H1 (cell line): ENCODE results near the gene PKN1. TPM values are rescaled to one million over a fixed set of nuclear protein-coding genes. Genes with fewer than 3 reads are reported as not detected.

Source experiments
- CTCF ChIA-PET: fragments of 300-600 bp; sonication (Branson Sonifier 250); formaldehyde crosslinking; loops from one replicate; lab custom pipeline; 2021; ENCODE audit not compliant: partially characterized antibody; lab: Charles Lee
- POLR2A ChIA-PET: fragments of 300-600 bp; sonication (Branson Sonifier 250); formaldehyde crosslinking; loops from one replicate; lab custom pipeline; 2021; ENCODE audit warnings: inconsistent platforms; ENCODE audit not compliant: partially characterized antibody; lab: Charles Lee
- DNase-seq, 2 experiments: peaks; one replicate each; pipeline versions ENCODE4 v3.0.0 to v3.0.0-alpha.2; 2010 to 2022; ENCODE audit warnings: low spot score in 2 of 2, low read depth in 1 of 2, mixed read lengths in 1 of 2
- FAIRE-seq: peaks from 2 replicates; lab custom pipeline; 2011; peaks lifted over from hg19 to GRCh38; lab: Jason Lieb, UNC
- H2AFZ ChIP-seq: 2 replicates; pipeline ENCODE4 v1.8.1; 2012; ENCODE audit warnings: low read length, inconsistent platforms
- H2AK5ac ChIP-seq: 2 replicates; pipeline ENCODE4 v1.6.1; 2013; ENCODE audit warnings: low read depth, low read length
- H2BK120ac ChIP-seq: replicated peaks from 2 replicates; pipeline ENCODE3; 2013; ENCODE audit warnings: low read depth, low read length, inconsistent platforms
- H2BK12ac ChIP-seq: 2 replicates; pipeline ENCODE4 v1.6.1; 2013; ENCODE audit warnings: low read depth, low read length
- H2BK15ac ChIP-seq: 2 replicates; pipeline ENCODE4 v1.6.1; 2013; ENCODE audit warnings: low read length
- H2BK20ac ChIP-seq: 2 replicates; pipeline ENCODE4 v1.6.1; 2013; ENCODE audit warnings: low read length
- H2BK5ac ChIP-seq: 2 replicates; pipeline ENCODE4 v1.6.1; 2013; ENCODE audit warnings: low read depth, low read length
- H3K14ac ChIP-seq: 2 replicates; pipeline ENCODE4 v1.6.1; 2013; ENCODE audit warnings: inconsistent platforms; ENCODE audit not compliant: insufficient read length
- H3K18ac ChIP-seq: 2 replicates; pipeline ENCODE4 v1.6.1; 2013; ENCODE audit warnings: low read length; ENCODE audit errors: extremely low read depth
- H3K23ac ChIP-seq: 2 replicates; pipeline ENCODE4 v1.6.1; 2013; ENCODE audit warnings: inconsistent platforms; ENCODE audit not compliant: insufficient read length
- H3K23me2 ChIP-seq: 2 replicates; pipeline ENCODE4 v1.6.1; 2013; ENCODE audit warnings: low read depth, low read length
- H3K27ac ChIP-seq: 2 replicates; pipeline ENCODE4 v1.6.1; 2011; ENCODE audit warnings: low read depth, low read length, inconsistent platforms
- H3K27me3 ChIP-seq, 4 experiments: replicated peaks in 1 of 4; 1 replicate in 1 of 4; 2 replicates in 3 of 4; pipeline versions ENCODE4 v1.6.1 to v1.8.1; 2011 to 2013; ENCODE audit warnings: low read length in 3 of 4, mild to moderate bottlenecking in 3 of 4, inconsistent platforms in 2 of 4, mixed read lengths in 2 of 4, moderate library complexity in 1 of 4; ENCODE audit not compliant: control insufficient read depth in 3 of 4, insufficient read depth in 3 of 4; ENCODE audit errors: extremely low read depth in 1 of 4
- H3K36me3 ChIP-seq, 4 experiments: 2 replicates each; pipeline versions ENCODE4 v1.6.1 to v1.8.1; 2011 to 2013; ENCODE audit warnings: mild to moderate bottlenecking in 4 of 4, low read length in 3 of 4, moderate library complexity in 2 of 4, control low read depth in 1 of 4, inconsistent platforms in 1 of 4; ENCODE audit not compliant: insufficient read depth in 4 of 4, control insufficient read depth in 2 of 4
- H3K4ac ChIP-seq: replicated peaks from 2 replicates; pipeline ENCODE3; 2013; ENCODE audit warnings: low read length, low read depth, mixed read lengths, inconsistent platforms; ENCODE audit not compliant: insufficient read length
- H3K4me1 ChIP-seq, 4 experiments: replicated peaks in 1 of 4; 1 replicate in 1 of 4; 2 replicates in 3 of 4; pipeline versions ENCODE4 v1.6.1 to v1.8.1; 2011 to 2013; ENCODE audit warnings: low read length in 3 of 4, inconsistent platforms in 2 of 4, mixed read lengths in 1 of 4; ENCODE audit not compliant: insufficient read depth in 4 of 4, control insufficient read depth in 3 of 4
- H3K4me2 ChIP-seq, 2 experiments: 2 replicates each; pipeline versions ENCODE4 v1.6.1 to v1.8.1; 2011 to 2013; ENCODE audit warnings: low read depth in 2 of 2, low read length in 2 of 2, control low read depth in 1 of 2, inconsistent platforms in 1 of 2, mild to moderate bottlenecking in 1 of 2; ENCODE audit not compliant: insufficient read depth in 1 of 2
- H3K4me3 ChIP-seq, 4 experiments: fragments of 200-600, 300-600 bp in 1 of 4; sonication (generic), shearing (Covaris generic), sonication (Bioruptor Twin) in 1 of 4; 2 replicates each; pipeline versions ENCODE4 v1.5.1 to v1.8.1; 2011 to 2016; ENCODE audit warnings: low read length in 4 of 4, low read depth in 3 of 4, control low read depth in 2 of 4, inconsistent platforms in 2 of 4, mild to moderate bottlenecking in 2 of 4, mixed read lengths in 1 of 4, moderate library complexity in 1 of 4; ENCODE audit not compliant: insufficient read depth in 2 of 4; ENCODE audit errors: extremely low read depth in 1 of 4
- H3K56ac ChIP-seq: replicated peaks from 2 replicates; pipeline ENCODE3; 2013; ENCODE audit warnings: low read depth, mild to moderate bottlenecking, mixed read lengths, low read length, inconsistent platforms; ENCODE audit not compliant: insufficient read length
- H3K79me1 ChIP-seq: 2 replicates; pipeline ENCODE4 v1.6.1; 2013; ENCODE audit warnings: low read depth, low read length, control low read depth
- H3K79me2 ChIP-seq, 2 experiments: 2 replicates each; pipeline versions ENCODE4 v1.6.1 to v1.8.1; 2012 to 2013; ENCODE audit warnings: low read length in 2 of 2, mild to moderate bottlenecking in 2 of 2, inconsistent platforms in 1 of 2; ENCODE audit not compliant: insufficient read depth in 2 of 2, control insufficient read depth in 1 of 2
- H3K9ac ChIP-seq, 4 experiments: replicated peaks in 1 of 4; 1 replicate in 1 of 4; 2 replicates in 3 of 4; pipeline versions ENCODE4 v1.6.1 to v1.8.1; 2011 to 2013; ENCODE audit warnings: low read depth in 3 of 4, low read length in 3 of 4, control low read depth in 2 of 4, mild to moderate bottlenecking in 2 of 4, moderate library complexity in 2 of 4, inconsistent platforms in 1 of 4; ENCODE audit errors: extremely low read depth in 1 of 4
- H3K9me3 ChIP-seq, 2 experiments: 2 replicates each; pipeline versions ENCODE4 v1.6.1 to v1.8.1; 2012 to 2013; ENCODE audit warnings: mild to moderate bottlenecking in 2 of 2, moderate library complexity in 2 of 2, control low read depth in 1 of 2, inconsistent platforms in 1 of 2, low read depth in 1 of 2, low read length in 1 of 2, mixed read lengths in 1 of 2; ENCODE audit not compliant: insufficient read depth in 2 of 2
- H4K20me1 ChIP-seq, 2 experiments: replicated peaks in 1 of 2; 2 replicates each; pipeline versions ENCODE3 to v1.8.1; 2011 to 2013; ENCODE audit warnings: inconsistent platforms in 2 of 2, low read length in 2 of 2, mild to moderate bottlenecking in 1 of 2; ENCODE audit not compliant: insufficient read depth in 2 of 2, control insufficient read depth in 1 of 2
- H4K5ac ChIP-seq: 2 replicates; pipeline ENCODE4 v1.6.1; 2013; ENCODE audit warnings: low read length, low read depth, mixed read lengths, inconsistent platforms; ENCODE audit not compliant: insufficient read length
- H4K8ac ChIP-seq: 2 replicates; pipeline ENCODE4 v1.8.0; 2013; ENCODE audit warnings: mild to moderate bottlenecking, moderate library complexity, low read length, inconsistent platforms; ENCODE audit not compliant: insufficient read depth; ENCODE audit errors: extremely low read depth
- H4K91ac ChIP-seq: replicated peaks from 2 replicates; pipeline ENCODE3; 2013; ENCODE audit warnings: low read length, mixed read lengths, inconsistent platforms; ENCODE audit not compliant: insufficient read length
- BCL11A ChIP-seq, 2 experiments: IDR thresholded peaks; one replicate each; pipeline ENCODE4 v1.6.1; 2011; ENCODE audit warnings: low read depth in 2 of 2, low read length in 2 of 2, mild to moderate bottlenecking in 2 of 2
- JUN ChIP-seq: IDR thresholded peaks from 2 replicates; pipeline ENCODE4 v1.6.1; 2011; ENCODE audit warnings: low read depth, mild to moderate bottlenecking, improper control_type of control experiment, low read length
- KDM4A ChIP-seq: IDR thresholded peaks from one replicate; pipeline ENCODE4 v1.7.1; 2012; ENCODE audit warnings: low read depth, mild to moderate bottlenecking, moderate library complexity, low read length, inconsistent platforms; ENCODE audit not compliant: severe bottlenecking
- POLR2A ChIP-seq, 2 experiments: IDR thresholded peaks; 1 replicate in 1 of 2; 2 replicates in 1 of 2; pipeline ENCODE4 v1.6.1; 2011; ENCODE audit warnings: low read depth in 2 of 2, low read length in 2 of 2, mild to moderate bottlenecking in 2 of 2; ENCODE audit errors: control extremely low read depth in 1 of 2
- POLR2AphosphoS5 ChIP-seq: IDR thresholded peaks from 2 replicates; pipeline ENCODE4 v1.6.1; 2011; ENCODE audit warnings: low read depth, low read length
- SIX5 ChIP-seq: IDR thresholded peaks from 2 replicates; pipeline ENCODE4 v1.6.1; 2011; ENCODE audit warnings: mild to moderate bottlenecking, low read depth, low read length
- SP4 ChIP-seq: IDR thresholded peaks from 2 replicates; pipeline ENCODE4 v1.6.1; 2012; ENCODE audit warnings: low read length, inconsistent platforms
- SUZ12 ChIP-seq: fragments of 200-600 bp; sonication (generic); IDR thresholded peaks from 2 replicates; pipeline ENCODE4 v1.6.1; 2012; ENCODE audit warnings: mild to moderate bottlenecking, inconsistent platforms, low read length, moderate library complexity, mixed read lengths
- YY1 ChIP-seq: IDR thresholded peaks from 2 replicates; pipeline ENCODE4 v1.6.1; 2011; ENCODE audit warnings: low read depth, mild to moderate bottlenecking, low read length
- WGBS, 2 experiments: shearing (Covaris generic) in 1 of 2; methylation state at CpG; one replicate each; pipeline versions ENCODE4 v1.1.6 to v1.1.7; 2013 to 2015; ENCODE audit warnings: low lambda C conversion rate in 2 of 2, mixed read lengths in 2 of 2, inconsistent platforms in 1 of 2, low coverage in 1 of 2, missing lambda C conversion rate in 1 of 2; ENCODE audit not compliant: insufficient replicate concordance in 2 of 2, insufficient coverage in 1 of 2, insufficient read length in 1 of 2; ENCODE audit errors: extremely low coverage in 1 of 2, missing lambda C conversion rate in 1 of 2; 5-methylcytosine and 5-hydroxymethylcytosine counted together
- polyA plus RNA-seq, 7 experiments: library from polyadenylated mRNA; depleted of rRNA in 3 of 7; stranded (reverse) in 5 of 7; unstranded in 2 of 7; fragments of >200 nt in 5 of 7; fragments of 200-250 nt in 2 of 7; gene quantifications; 1 replicate in 5 of 7; 2 replicates in 1 of 7; 4 replicates in 1 of 7; pipeline versions ENCODE4 v1.2.1 to v1.2.3, GENCODE V29; 2011 to 2013; ENCODE audit warnings: missing spikeins in 2 of 7, mixed read lengths in 2 of 7
- total RNA-seq: library from RNA; stranded (reverse); fragmentation: NEBNext Ultra II Directional; extraction: Animal tissue kit (Norgen Biotek cat#: 25700); gene quantifications from 2 replicates; pipeline ENCODE4 v1.2.1, GENCODE V29; 2021
- TF ChIP-seq, protein P1 (sequence below): IDR thresholded peaks from 2 replicates; pipeline ENCODE4 v1.6.1; 2012; ENCODE audit warnings: low read length, inconsistent platforms
- TF ChIP-seq, protein P2 (sequence below): IDR thresholded peaks from 2 replicates; pipeline ENCODE4 v1.6.1; 2011; ENCODE audit warnings: low read length, improper control_type of control experiment

PKN1 gene
- total and polyA plus RNA-seq, 2 of the 8 experiments (the other 6 are each of a cell fraction or from before 2014, with no cell fraction given) = 65.2 to 162 TPM

DNA sequence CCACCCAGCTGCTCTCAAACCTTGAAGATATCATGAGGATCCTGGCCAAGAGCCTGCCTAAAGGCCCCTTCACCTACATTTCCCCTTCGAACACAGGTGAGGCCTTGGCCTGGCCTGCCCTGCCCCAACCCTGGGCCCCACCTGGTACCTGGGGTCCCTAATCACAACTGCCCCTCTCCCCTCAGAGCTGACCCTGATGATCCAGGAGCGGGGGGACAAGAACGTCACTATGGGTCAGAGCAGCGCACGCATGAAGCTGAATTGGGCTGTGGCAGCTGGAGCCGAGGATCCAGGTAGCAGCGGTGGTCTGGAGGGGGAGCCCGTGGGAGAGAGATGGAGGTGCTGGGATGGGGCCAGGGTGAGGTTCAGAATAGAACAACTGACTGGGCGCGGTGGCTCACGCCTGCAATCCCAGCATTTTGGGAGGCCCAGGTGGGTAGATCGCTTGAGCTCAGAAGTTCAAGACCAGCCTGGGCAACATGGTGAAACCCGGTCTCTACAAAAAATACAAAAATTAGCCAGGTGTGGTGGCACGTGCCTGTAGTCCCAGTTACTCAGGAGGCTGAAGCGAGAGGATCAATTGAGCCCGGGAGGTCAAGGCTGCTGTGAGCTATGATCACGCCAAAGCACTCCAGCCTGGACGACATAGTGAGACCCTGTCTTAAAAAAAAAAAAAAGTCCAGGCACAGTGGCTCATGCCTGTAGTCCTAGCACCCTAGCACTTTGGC is 31.5 kb upstream of the PKN1 start:
- H3K27me3 ChIP-seq = no peaks in the 10 kb centered on the region
- H3K79me2 ChIP-seq = no peaks in the 10 kb centered on the region
- no peak overlapping the region for H3K23ac ChIP-seq
- DNase-seq (no peak), FAIRE-seq (no peak)
- no peak overlapping the region for H3K18ac ChIP-seq
- H3K56ac ChIP-seq = no peak overlapping the region
- no peak overlapping the region for H2BK120ac ChIP-seq
- no peak overlapping the region for H2BK20ac ChIP-seq
- peaks cover 0 to 2% of the 10 kb centered on the region in 2 experiments for H4K20me1 ChIP-seq
- WGBS, 2 experiments = 93% methylated on average over 18 of the region's 18 CpGs; no CpG with 5 or more reads in 1 of the 2 experiments
- no peaks in the 10 kb centered on the region for H3K9me3 ChIP-seq
- H2AK5ac ChIP-seq = no peak overlapping the region
- H3K9ac ChIP-seq = no peak overlapping the region
- H3K36me3 ChIP-seq = no peaks in the 10 kb centered on the region
- H3K4me2 ChIP-seq = no peak overlapping the region
- H3K23me2 ChIP-seq = peaks cover 4% of the 10 kb centered on the region; the same call in 1 of the 2 replicates
- no peak overlapping the region for H3K4me3 ChIP-seq
- no peak overlapping the region for H4K5ac ChIP-seq
- ChIA-PET POLR2A (interaction anchor here (1.1 kb wide), 1 partner anchor 13 kb away, joined by 4 read pairs; no protein-coding TSS in a partner anchor), CTCF (interaction anchor here (0.6 to 0.8 kb wide), 4 partner anchors 40 to 776 kb away, joined by 3 to 5 read pairs (median 4); no protein-coding TSS in a partner anchor)
- no peak overlapping the region for H4K8ac ChIP-seq
- no peak overlapping the region for H3K27ac ChIP-seq
- H3K4me1 ChIP-seq = peaks cover 0 to 10% (median 4%) of the 10 kb centered on the region in 4 experiments; a peak in 5 of 7 replicates
- no peaks in the 10 kb centered on the region for H3K79me1 ChIP-seq
- H2BK5ac ChIP-seq = no peak overlapping the region
- H2BK12ac ChIP-seq = no peak overlapping the region
- H3K14ac ChIP-seq = no peak overlapping the region
- no peak overlapping the region for H3K4ac ChIP-seq
- no peak overlapping the region for H2BK15ac ChIP-seq
- no peak overlapping the region for H4K91ac ChIP-seq
- no peak overlapping the region for H2AFZ ChIP-seq
- TF ChIP-seq SUZ12 = no peak
- no peak for TF ChIP-seq KDM4A
- no peak for TF ChIP-seq POLR2AphosphoS5
- no peak for TF ChIP-seq YY1
- no peak for TF ChIP-seq JUN
- TF ChIP-seq SP4 = no peak
- no peak for TF ChIP-seq BCL11A (IDR thresholded peaks at IDR 0.05; ENCODE audit: low read depth in 2 of 2, low read length in 2 of 2)
- TF ChIP-seq, protein P1, sequence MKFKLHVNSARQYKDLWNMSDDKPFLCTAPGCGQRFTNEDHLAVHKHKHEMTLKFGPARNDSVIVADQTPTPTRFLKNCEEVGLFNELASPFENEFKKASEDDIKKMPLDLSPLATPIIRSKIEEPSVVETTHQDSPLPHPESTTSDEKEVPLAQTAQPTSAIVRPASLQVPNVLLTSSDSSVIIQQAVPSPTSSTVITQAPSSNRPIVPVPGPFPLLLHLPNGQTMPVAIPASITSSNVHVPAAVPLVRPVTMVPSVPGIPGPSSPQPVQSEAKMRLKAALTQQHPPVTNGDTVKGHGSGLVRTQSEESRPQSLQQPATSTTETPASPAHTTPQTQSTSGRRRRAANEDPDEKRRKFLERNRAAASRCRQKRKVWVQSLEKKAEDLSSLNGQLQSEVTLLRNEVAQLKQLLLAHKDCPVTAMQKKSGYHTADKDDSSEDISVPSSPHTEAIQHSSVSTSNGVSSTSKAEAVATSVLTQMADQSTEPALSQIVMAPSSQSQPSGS = no peak
- TF ChIP-seq, protein P2, sequence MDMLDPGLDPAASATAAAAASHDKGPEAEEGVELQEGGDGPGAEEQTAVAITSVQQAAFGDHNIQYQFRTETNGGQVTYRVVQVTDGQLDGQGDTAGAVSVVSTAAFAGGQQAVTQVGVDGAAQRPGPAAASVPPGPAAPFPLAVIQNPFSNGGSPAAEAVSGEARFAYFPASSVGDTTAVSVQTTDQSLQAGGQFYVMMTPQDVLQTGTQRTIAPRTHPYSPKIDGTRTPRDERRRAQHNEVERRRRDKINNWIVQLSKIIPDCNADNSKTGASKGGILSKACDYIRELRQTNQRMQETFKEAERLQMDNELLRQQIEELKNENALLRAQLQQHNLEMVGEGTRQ = no peak
- TF ChIP-seq POLR2A (IDR thresholded peaks at IDR 0.05; ENCODE audit: control extremely low read depth in 1 of 2, low read depth in 2 of 2, low read length in 2 of 2) = no peak
- no peak for TF ChIP-seq SIX5
